HG02981 (cell line): ENCODE results near the gene MAP2K2.

ENCODE experiments used
- ATAC-seq: cut with Tn5 transposase; IDR thresholded peaks from one replicate; pipeline ENCODE4 v1.9.1; 2021; ENCODE audit warnings: mild to moderate bottlenecking, moderate library complexity; ENCODE audit not compliant: unreplicated experiment

The MAP2K2 gene

GRCh38 chr19:4046946-4047683, 76.8 kb downstream of the MAP2K2 start:
- no peak for ATAC-seq

GRCh38 chr19:4046362-4046691, 77.6 kb downstream of the MAP2K2 start:
- no peak for ATAC-seq

GRCh38 chr19:4045597-4046361, 78.1 kb downstream of the MAP2K2 start:
- ATAC-seq: no peak

GRCh38 chr19:4044990-4045465, 78.9 kb downstream of the MAP2K2 start:
- no peak for ATAC-seq

- no peak for ATAC-seq
Observed at GRCh38 chr19:4043966-4044715, 79.8 kb downstream of the MAP2K2 start.

GRCh38 chr19:4043401-4043800, 80.5 kb downstream of the MAP2K2 start:
- ATAC-seq: no peak

- ATAC-seq: no peak
Observed at GRCh38 chr19:4042731-4043082, 81.2 kb downstream of the MAP2K2 start.

- no peak for ATAC-seq
Observed at GRCh38 chr19:4042064-4042730, 81.7 kb downstream of the MAP2K2 start.
